Vagina (tissue), 2 donors: Measurements from ENCODE around the gene CHIC2.

Source experiments
- POLR2A ChIP-seq, 2 donors: fragments of 450-650 bp; IDR thresholded peaks; one replicate each; pipeline ENCODE4 v1.6.1; 2017; ENCODE audit warnings: antibody characterized with exemption in 2 of 2, mild to moderate bottlenecking in 2 of 2, moderate library complexity in 2 of 2
- TF ChIP-seq, protein P1 (sequence below), 3 experiments: fragments of 450-650 bp in 2 of 3; fragments of 200-600 bp in 1 of 3; sonication (generic) in 1 of 3; IDR thresholded peaks; one replicate each; pipeline ENCODE4 v1.5.1; 2017 to 2019; ENCODE audit warnings: antibody characterized with exemption in 3 of 3, mild to moderate bottlenecking in 2 of 3, moderate library complexity in 2 of 3

DNA sequence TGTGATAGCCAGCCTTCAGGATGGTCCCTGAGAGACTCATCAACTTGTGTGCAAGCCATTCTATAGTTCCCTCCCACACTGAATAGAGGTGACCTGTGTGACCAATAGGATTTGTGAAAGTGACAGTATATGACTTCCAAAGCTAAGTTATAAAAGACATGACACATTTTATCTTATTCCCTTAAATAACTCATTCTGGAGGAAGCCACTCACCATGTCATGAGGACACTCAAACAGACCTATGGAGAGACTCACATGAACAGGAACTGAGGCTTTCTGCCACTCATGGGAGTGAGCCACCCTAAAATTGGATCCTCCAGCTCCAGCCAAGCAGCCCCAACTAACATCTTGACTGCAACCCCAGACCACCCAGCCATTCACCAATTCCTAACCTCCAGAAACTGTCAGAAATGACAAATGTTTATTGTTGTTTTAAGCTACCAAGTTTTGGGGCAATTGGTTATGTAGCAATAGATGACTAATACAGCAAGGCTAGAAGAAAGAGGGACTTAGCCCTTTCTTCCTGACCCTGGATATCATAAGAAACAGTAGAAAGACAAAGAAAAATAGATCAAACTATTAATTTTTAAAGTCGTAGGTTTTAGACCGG, 9.0 kb upstream of the CHIC2 start:
- TF ChIP-seq, protein P1, sequence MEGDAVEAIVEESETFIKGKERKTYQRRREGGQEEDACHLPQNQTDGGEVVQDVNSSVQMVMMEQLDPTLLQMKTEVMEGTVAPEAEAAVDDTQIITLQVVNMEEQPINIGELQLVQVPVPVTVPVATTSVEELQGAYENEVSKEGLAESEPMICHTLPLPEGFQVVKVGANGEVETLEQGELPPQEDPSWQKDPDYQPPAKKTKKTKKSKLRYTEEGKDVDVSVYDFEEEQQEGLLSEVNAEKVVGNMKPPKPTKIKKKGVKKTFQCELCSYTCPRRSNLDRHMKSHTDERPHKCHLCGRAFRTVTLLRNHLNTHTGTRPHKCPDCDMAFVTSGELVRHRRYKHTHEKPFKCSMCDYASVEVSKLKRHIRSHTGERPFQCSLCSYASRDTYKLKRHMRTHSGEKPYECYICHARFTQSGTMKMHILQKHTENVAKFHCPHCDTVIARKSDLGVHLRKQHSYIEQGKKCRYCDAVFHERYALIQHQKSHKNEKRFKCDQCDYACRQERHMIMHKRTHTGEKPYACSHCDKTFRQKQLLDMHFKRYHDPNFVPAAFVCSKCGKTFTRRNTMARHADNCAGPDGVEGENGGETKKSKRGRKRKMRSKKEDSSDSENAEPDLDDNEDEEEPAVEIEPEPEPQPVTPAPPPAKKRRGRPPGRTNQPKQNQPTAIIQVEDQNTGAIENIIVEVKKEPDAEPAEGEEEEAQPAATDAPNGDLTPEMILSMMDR (IDR thresholded peaks at IDR 0.05): no peak
- no peak for TF ChIP-seq POLR2A (IDR thresholded peaks at IDR 0.05)
